HEK293T (cell line): Measurements from ENCODE around the gene MAPT.

ENCODE experiments used
- CTCF ChIA-PET: fragments of 350-600 bp; formaldehyde crosslinking; extraction: SDS; loops from one replicate; lab custom pipeline; 2021; ENCODE audit warnings: antibody characterized with exemption, inconsistent platforms; lab: Yijun Ruan, JAX
- POLR2A ChIA-PET: fragments of 350-600 bp; formaldehyde crosslinking; extraction: SDS; loops from one replicate; lab custom pipeline; 2020; ENCODE audit warnings: antibody characterized with exemption, inconsistent platforms; lab: Yijun Ruan, JAX
- DNase-seq: peaks from one replicate; pipeline ENCODE4 v3.0.0; 2012; ENCODE audit warnings: mixed read lengths; ENCODE audit errors: extremely low spot score
- ARNT ChIP-seq: fragments of 450-650 bp; IDR thresholded peaks from 2 replicates; pipeline ENCODE4 v1.6.1; 2017; ENCODE audit warnings: mild to moderate bottlenecking
- BHLHE40 ChIP-seq: fragments of 450-650 bp; IDR thresholded peaks from 2 replicates; pipeline ENCODE4 v1.6.1; 2016; ENCODE audit warnings: mild to moderate bottlenecking, moderate library complexity, borderline replicate concordance
- CTBP1 ChIP-seq: fragments of 450-650 bp; IDR thresholded peaks from 2 replicates; pipeline ENCODE4 v1.6.1; 2016; ENCODE audit warnings: borderline replicate concordance
- ELF4 ChIP-seq: fragments of 450-650 bp; IDR thresholded peaks from 2 replicates; pipeline ENCODE4 v1.6.1; 2017; ENCODE audit warnings: antibody characterized with exemption
- FOXA1 ChIP-seq: fragments of 450-650 bp; IDR thresholded peaks from 2 replicates; pipeline ENCODE4 v1.6.1; 2016; ENCODE audit warnings: mild to moderate bottlenecking
- FOXK2 ChIP-seq: fragments of 450-650 bp; IDR thresholded peaks from 2 replicates; pipeline ENCODE4 v1.6.1; 2016; ENCODE audit warnings: mild to moderate bottlenecking
- FOXM1 ChIP-seq: fragments of 450-650 bp; IDR thresholded peaks from 2 replicates; pipeline ENCODE4 v1.6.1; 2017; ENCODE audit warnings: mild to moderate bottlenecking, borderline replicate concordance
- HDGF ChIP-seq: fragments of 450-650 bp; IDR thresholded peaks from 2 replicates; pipeline ENCODE4 v1.6.1; 2017; ENCODE audit warnings: antibody characterized with exemption, borderline replicate concordance
- L3MBTL2 ChIP-seq: fragments of 450-650 bp; conservative IDR thresholded peaks from 2 replicates; pipeline ENCODE4 v1.6.1; 2016; ENCODE audit warnings: mild to moderate bottlenecking
- LEF1 ChIP-seq: fragments of 450-650 bp; IDR thresholded peaks from 2 replicates; pipeline ENCODE4 v1.6.1; 2017; ENCODE audit warnings: mild to moderate bottlenecking, borderline replicate concordance
- NFRKB ChIP-seq: fragments of 450-650 bp; IDR thresholded peaks from 2 replicates; pipeline ENCODE4 v1.6.1; 2016; ENCODE audit warnings: mild to moderate bottlenecking, moderate library complexity
- SP1 ChIP-seq: fragments of 450-650 bp; IDR thresholded peaks from 2 replicates; pipeline ENCODE4 v1.6.1; 2017
- SUZ12 ChIP-seq: fragments of 450-650 bp; IDR thresholded peaks from 2 replicates; pipeline ENCODE4 v1.6.1; 2016; ENCODE audit warnings: mild to moderate bottlenecking
- TARDBP ChIP-seq: fragments of 450-650 bp; IDR thresholded peaks from 2 replicates; pipeline ENCODE4 v1.6.1; 2016
- ZNF384 ChIP-seq: fragments of 450-650 bp; IDR thresholded peaks from 2 replicates; pipeline ENCODE4 v1.6.1; 2016
- TF ChIP-seq, protein P1 (sequence below): fragments of 450-650 bp; IDR thresholded peaks from 2 replicates; pipeline ENCODE4 v1.6.1; 2016

Gene MAPT

DNA sequence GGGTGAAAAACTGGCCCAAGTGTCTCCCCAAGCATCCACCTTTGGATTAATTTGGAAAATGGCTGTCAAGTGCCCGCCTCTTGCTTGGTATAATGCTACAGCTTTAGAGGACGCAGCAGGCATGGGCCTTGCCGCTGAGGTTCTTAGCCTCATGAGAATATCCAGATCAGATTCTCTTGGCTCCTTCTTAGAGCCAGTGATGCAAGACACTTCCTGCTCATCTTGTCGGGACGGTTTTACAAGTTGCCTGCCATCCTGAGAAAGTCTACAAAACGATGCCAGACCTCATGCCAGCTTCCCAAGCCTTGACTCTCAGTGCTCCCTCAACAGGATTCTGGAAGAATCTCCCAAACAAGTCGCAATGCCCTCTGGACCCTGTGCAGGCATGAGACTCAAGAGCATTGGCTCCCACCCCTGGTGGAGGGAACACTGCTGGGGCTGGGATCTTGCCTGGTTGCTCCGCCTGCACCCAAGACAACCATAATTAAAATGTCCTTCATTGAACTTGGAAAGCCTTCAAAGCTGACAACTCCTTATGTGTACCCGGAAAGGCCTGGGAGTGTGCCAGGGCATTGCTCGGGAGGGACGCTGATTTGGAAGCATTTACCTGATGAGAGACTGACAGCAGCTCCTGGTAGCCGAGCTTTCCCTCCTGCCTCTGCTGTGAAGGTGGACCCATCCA lies 78.9 kb downstream of the MAPT start:
- no peak for DNase-seq
- ChIA-PET CTCF (interaction anchor here (1.0 kb wide), 1 partner anchor 24 kb away, joined by 3 read pairs; no protein-coding TSS in a partner anchor), POLR2A (no interaction called here)
- TF ChIP-seq ZNF384 (no peak), NFRKB (no peak), ARNT (no peak), BHLHE40 (no peak), SP1 (no peak), TARDBP (no peak), FOXA1 (no peak), FOXK2 (no peak), HDGF (no peak), LEF1 (no peak), CTBP1 (no peak), L3MBTL2 (no peak), ELF4 (no peak), FOXM1 (no peak), SUZ12 (no peak)
- TF ChIP-seq, protein P1, sequence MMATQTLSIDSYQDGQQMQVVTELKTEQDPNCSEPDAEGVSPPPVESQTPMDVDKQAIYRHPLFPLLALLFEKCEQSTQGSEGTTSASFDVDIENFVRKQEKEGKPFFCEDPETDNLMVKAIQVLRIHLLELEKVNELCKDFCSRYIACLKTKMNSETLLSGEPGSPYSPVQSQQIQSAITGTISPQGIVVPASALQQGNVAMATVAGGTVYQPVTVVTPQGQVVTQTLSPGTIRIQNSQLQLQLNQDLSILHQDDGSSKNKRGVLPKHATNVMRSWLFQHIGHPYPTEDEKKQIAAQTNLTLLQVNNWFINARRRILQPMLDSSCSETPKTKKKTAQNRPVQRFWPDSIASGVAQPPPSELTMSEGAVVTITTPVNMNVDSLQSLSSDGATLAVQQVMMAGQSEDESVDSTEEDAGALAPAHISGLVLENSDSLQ = no peak

DNA sequence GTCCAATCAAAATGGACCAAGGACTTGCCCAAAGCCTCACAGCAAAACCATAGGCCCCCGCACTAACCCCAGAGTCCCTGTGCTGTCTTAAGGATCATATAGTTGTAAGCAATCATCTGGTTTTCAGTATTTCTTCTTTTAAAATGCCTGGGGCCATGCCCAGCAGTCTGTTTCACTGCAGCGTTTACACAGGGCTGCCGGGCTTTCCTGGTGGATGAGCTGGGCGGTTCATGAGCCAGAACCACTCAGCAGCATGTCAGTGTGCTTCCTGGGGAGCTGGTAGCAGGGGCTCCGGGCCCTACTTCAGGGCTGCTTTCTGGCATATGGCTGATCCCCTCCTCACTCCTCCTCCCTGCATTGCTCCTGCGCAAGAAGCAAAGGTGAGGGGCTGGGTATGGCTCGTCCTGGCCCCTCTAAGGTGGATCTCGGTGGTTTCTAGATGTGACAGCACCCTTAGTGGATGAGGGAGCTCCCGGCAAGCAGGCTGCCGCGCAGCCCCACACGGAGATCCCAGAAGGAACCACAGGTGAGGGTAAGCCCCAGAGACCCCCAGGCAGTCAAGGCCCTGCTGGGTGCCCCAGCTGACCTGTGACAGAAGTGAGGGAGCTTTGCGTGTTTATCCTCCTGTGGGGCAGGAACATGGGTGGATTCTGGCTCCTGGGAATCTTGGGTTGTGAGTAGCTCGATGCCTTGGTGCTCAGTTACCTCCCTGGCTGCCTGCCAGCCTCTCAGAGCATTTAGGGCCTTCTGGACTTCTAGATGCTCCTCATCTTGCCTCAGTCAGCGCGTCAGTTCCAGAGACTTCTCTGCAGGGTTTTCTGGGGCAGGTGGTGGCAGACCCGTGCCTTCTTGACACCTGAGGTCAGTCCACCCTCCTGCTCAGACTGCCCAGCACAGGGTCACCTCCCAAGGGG lies 79.8 kb downstream of the MAPT start:
- CTCF ChIA-PET = no interaction called here
- no peak for DNase-seq
- TF ChIP-seq LEF1 (no peak), SUZ12 (no peak), FOXA1 (no peak), TARDBP (no peak), CTBP1 (no peak), L3MBTL2 (no peak), BHLHE40 (no peak), FOXK2 (no peak), ELF4 (no peak), FOXM1 (no peak), ZNF384 (no peak), ARNT (no peak), SP1 (no peak), NFRKB (no peak), HDGF (no peak)
- TF ChIP-seq, protein P1 = no peak
- POLR2A ChIA-PET = no interaction called here

DNA sequence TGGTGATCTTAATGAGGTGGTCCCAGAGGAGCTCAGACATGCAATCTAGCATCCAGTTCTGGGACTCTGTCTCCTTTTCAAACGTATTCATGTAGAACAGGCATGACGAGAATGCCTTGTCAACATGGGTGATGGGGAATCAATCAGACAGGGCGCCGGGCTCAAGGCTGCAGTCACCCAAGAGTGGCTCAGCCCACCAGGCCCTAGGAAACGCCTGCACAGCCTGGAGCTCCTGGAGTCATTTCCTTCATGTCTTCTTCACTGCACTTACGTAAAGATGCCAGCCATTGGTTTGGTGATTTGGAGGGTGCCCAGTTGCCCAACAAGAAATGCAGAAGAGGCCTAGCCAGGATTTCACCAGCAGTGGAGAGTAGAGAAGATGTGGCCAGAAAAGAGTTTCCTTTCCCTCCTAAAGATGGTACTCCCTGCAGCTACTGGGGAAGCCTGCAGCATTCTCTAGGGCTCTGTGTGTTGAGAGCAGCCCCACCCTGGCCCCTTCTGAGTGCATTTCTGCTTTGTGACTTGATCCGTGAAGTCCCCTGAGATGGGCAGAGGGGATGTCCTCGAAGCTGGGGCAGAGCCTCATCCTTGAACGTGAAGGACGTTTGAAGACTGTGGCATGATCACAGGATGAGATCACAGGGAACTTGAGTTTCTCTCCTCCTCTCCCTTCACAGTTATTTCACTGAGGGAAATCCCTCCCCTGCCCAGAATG lies 80.7 kb downstream of the MAPT start:
- DNase-seq = no peak
- ChIA-PET POLR2A (no interaction called here), CTCF (interaction anchor here (0.7 kb wide), 1 partner anchor 1531 kb away, joined by 3 read pairs; no protein-coding TSS in a partner anchor)
- TF ChIP-seq LEF1 (no peak), HDGF (no peak), FOXA1 (no peak), TARDBP (no peak), SP1 (no peak), FOXK2 (no peak), SUZ12 (no peak), ZNF384 (no peak)

DNA sequence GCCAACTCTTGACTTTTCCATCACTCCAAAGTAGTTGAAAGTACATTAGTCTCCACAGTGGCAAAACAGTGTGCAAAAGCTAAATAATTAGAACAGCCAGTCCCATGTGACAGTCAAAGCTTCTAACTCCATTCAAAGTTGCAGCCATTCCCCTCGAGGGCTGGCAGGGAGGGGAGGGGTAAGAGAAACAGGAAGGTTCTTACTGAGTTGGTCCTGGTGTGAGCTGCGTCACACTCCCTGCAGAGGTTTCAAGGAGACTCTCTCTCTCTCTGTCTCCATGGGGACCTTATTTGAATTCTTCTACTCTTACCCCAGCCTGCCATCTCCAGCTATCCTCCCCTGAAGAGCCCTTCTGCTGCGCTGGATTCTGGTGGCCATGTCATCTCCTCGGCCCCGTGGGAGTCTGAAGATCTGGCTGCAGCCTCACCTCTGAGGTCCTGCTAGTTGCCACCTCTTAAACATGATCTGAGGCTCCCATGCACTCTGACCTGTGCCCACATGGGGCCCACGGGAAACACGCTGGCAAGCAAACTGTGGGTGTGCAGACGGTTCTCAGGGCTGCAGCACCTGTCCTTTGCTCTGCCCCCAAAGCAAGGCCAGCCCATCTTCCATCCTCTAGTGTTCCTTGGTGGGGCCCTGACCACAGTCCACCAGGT lies 81.4 kb downstream of the MAPT start:
- ChIA-PET POLR2A (no interaction called here), CTCF (interaction anchor here (0.7 kb wide), 1 partner anchor 1532 kb away, joined by 3 read pairs; no protein-coding TSS in a partner anchor)
- DNase-seq = no peak
- TF ChIP-seq FOXA1 (no peak), SP1 (no peak)

DNA sequence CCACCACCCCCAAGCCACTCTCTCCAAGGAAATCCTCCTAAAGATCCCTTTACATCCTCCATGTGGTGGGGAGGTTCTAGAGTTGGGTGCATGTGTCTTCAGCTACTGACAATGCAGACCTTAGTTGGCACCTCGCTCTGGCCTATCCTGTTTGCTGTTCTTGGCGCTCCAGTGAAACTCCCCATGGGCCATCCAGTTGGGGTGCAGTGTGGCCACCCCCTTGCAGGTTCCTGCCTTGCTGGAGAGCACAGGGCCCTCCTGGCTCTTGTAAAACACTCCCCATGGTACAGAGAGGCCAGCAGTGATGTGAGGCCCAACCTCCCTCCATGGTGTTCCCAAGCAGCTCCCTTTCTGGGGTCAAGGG lies 82.0 kb downstream of the MAPT start:
- ChIA-PET POLR2A (no interaction called here), CTCF (interaction anchor here (0.6 kb wide), 1 partner anchor 122 kb away, joined by 3 read pairs; no protein-coding TSS in a partner anchor)
- TF ChIP-seq ARNT (no peak), LEF1 (no peak), L3MBTL2 (no peak), HDGF (no peak), FOXK2 (no peak), SUZ12 (no peak), FOXA1 (no peak), CTBP1 (no peak), ELF4 (no peak), FOXM1 (no peak), TARDBP (no peak), SP1 (no peak), BHLHE40 (no peak)
- TF ChIP-seq, protein P1 = no peak
- no peak for DNase-seq
